HEK293 (cell line): ENCODE results near the gene RPL3.

Experiments used
- CTCF ChIP-seq: fragments of 450-650 bp; formaldehyde crosslinking; IDR thresholded peaks from 2 replicates; pipeline ENCODE4 v1.5.1; 2016; ENCODE audit warnings: missing biosample characterization, missing genetic modification characterization
- MZF1 ChIP-seq: fragments of 450-650 bp; formaldehyde crosslinking; IDR thresholded peaks from 2 replicates; pipeline ENCODE4 v1.5.1; 2017; ENCODE audit warnings: missing biosample characterization, missing genetic modification characterization, borderline replicate concordance
- YY1 ChIP-seq: fragments of 450-650 bp; formaldehyde crosslinking; IDR thresholded peaks from 2 replicates; pipeline ENCODE4 v1.5.1; 2018; ENCODE audit warnings: missing biosample characterization, missing genetic modification characterization
- ZNF2 ChIP-seq: fragments of 450-650 bp; formaldehyde crosslinking; IDR thresholded peaks from 2 replicates; pipeline ENCODE4 v1.5.1; 2016; ENCODE audit warnings: missing biosample characterization, missing genetic modification characterization
- ZNF221 ChIP-seq: fragments of 450-650 bp; formaldehyde crosslinking; IDR thresholded peaks from 2 replicates; pipeline ENCODE4 v1.5.1; 2017; ENCODE audit warnings: missing biosample characterization, missing genetic modification characterization, borderline replicate concordance
- ZNF274 ChIP-seq, 2 experiments: fragments of 200-500 bp in 1 of 2; fragments of 450-650 bp in 1 of 2; sonication (Bioruptor generic) in 1 of 2; formaldehyde crosslinking in 1 of 2; IDR thresholded peaks; 2 replicates each; pipeline versions ENCODE4 v1.5.1 to v1.6.1; 2014 to 2016; ENCODE audit warnings: borderline replicate concordance in 1 of 2, inconsistent platforms in 1 of 2, low read length in 1 of 2, missing biosample characterization in 1 of 2, missing genetic modification characterization in 1 of 2
- ZNF514 ChIP-seq: fragments of 450-650 bp; formaldehyde crosslinking; IDR thresholded peaks from 2 replicates; pipeline ENCODE4 v1.5.1; 2016; ENCODE audit warnings: missing biosample characterization, missing genetic modification characterization
- ZNF518A ChIP-seq: fragments of 450-650 bp; formaldehyde crosslinking; conservative IDR thresholded peaks from 2 replicates; pipeline ENCODE4 v1.5.1; 2016; ENCODE audit warnings: low read depth, missing biosample characterization, missing genetic modification characterization
- ZNF645 ChIP-seq: fragments of 450-650 bp; formaldehyde crosslinking; IDR thresholded peaks from 2 replicates; pipeline ENCODE4; 2016; ENCODE audit warnings: missing biosample characterization, missing genetic modification characterization
- ZNF747 ChIP-seq: fragments of 450-650 bp; formaldehyde crosslinking; IDR thresholded peaks from 2 replicates; pipeline ENCODE4 v1.5.1; 2016; ENCODE audit warnings: missing biosample characterization, missing genetic modification characterization

GRCh38 chr22:39343259-39344045 lies 24.0 kb upstream of the RPL3 start:
- TF ChIP-seq CTCF (peak; percentile 63), ZNF274 (IDR thresholded peaks at IDR 0.05; ENCODE audit: low read length) (no peak), ZNF274 (tag by site-specific recombination; IDR thresholded peaks at IDR 0.05; ENCODE audit: borderline replicate concordance) (no peak), ZNF645 (tag by site-specific recombination) (no peak), ZNF221 (tag by site-specific recombination) (no peak), ZNF747 (tag by site-specific recombination) (no peak), MZF1 (no peak), ZNF518A (no peak), ZNF514 (tag by site-specific recombination) (no peak), ZNF2 (tag by site-specific recombination) (no peak), YY1 (tag by site-specific recombination) (no peak)
